ENCODE results near the gene NPFF. TPM values are rescaled to one million over a fixed set of nuclear protein-coding genes. Genes with fewer than 3 reads are reported as not detected.

The NPFF gene
- polyA plus RNA-seq, 3 donors: 0.29 TPM; not detected in 2

DNA sequence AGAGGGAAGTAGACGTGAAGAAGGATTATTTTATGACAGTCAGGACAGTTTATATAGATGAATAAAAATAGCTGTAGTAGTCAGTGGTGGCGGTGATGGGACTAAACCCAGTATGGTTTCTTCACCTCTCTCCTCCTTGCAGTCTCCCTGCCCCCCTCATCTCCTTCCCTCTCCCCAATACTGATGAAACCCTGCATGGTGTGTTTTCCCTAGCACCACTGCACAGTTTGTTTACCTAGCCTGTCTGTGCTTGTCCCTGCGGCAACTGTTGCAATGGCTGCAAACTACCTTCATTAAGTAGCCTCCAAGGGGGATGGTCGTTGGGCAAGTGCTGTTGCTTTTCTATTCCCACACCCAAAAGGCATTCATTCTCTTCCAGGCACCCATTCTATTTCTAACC is 40.6 kb downstream of the NPFF start:
- no peaks in the 10 kb centered on the region for H3K9me3 ChIP-seq (replicated peaks in 1 of 2; ENCODE audit: control insufficient read depth in 1 of 2, insufficient read depth in 1 of 2, low read length in 2 of 2)
- no peak overlapping the region for H3K9ac ChIP-seq (ENCODE audit: insufficient read depth, low read length, poor library complexity, severe bottlenecking)
- no peak overlapping the region for H2AFZ ChIP-seq (ENCODE audit: insufficient read depth, low read depth, low read length, poor library complexity, severe bottlenecking)
- peaks cover 90% of the 10 kb centered on the region for H3K79me2 ChIP-seq (ENCODE audit: insufficient read depth, low read length)
- H3K27ac ChIP-seq (ENCODE audit: low read depth in 1 of 2, low read length in 2 of 2): no peak overlapping the region
- Mint-ChIP-seq H3K36me3 (peaks cover 90 to 98% of the 10 kb centered on the region in 2 donors), H3K4me3 (no peak overlapping the region), H3K27ac (peak overlapping the region in 1 of 7 donors; percentile 50), H3K27me3 (ENCODE audit: low read depth in 3 of 3) (peaks cover 0 to 2% (median 0%) of the 10 kb centered on the region in 3 donors), H3K9me3 (no peaks in the 10 kb centered on the region), H3K4me1 (no peaks in the 10 kb centered on the region)
- H3K4me3 ChIP-seq (replicated peaks in 1 of 3; ENCODE audit: low read depth in 2 of 3, low read length in 3 of 3): no peak overlapping the region
- intact Hi-C loops (cut with micrococcal nuclease): no loop called here
- H3K4me2 ChIP-seq (replicated peaks; ENCODE audit: extremely low read depth, low read length, poor library complexity, severe bottlenecking): no peak overlapping the region
- no peaks in the 10 kb centered on the region for H3K27me3 ChIP-seq (ENCODE audit: control insufficient read depth in 2 of 2, insufficient read depth in 2 of 2, low read length in 2 of 2)
- DNase-seq: no peak
- TF ChIP-seq, protein P1, sequence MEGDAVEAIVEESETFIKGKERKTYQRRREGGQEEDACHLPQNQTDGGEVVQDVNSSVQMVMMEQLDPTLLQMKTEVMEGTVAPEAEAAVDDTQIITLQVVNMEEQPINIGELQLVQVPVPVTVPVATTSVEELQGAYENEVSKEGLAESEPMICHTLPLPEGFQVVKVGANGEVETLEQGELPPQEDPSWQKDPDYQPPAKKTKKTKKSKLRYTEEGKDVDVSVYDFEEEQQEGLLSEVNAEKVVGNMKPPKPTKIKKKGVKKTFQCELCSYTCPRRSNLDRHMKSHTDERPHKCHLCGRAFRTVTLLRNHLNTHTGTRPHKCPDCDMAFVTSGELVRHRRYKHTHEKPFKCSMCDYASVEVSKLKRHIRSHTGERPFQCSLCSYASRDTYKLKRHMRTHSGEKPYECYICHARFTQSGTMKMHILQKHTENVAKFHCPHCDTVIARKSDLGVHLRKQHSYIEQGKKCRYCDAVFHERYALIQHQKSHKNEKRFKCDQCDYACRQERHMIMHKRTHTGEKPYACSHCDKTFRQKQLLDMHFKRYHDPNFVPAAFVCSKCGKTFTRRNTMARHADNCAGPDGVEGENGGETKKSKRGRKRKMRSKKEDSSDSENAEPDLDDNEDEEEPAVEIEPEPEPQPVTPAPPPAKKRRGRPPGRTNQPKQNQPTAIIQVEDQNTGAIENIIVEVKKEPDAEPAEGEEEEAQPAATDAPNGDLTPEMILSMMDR (IDR thresholded peaks at IDR 0.05): no peak
- peaks cover 99% of the 10 kb centered on the region in 2 donors for H3K36me3 ChIP-seq (replicated peaks in 1 of 2; ENCODE audit: control insufficient read depth in 1 of 2, insufficient read depth in 2 of 2, low read length in 2 of 2)
- WGBS (ENCODE audit: insufficient coverage): 100% methylated on average over 2 of the region's 4 CpGs
- peaks cover 95% of the 10 kb centered on the region for H4K20me1 ChIP-seq (ENCODE audit: insufficient read depth, low read length)
- no peaks in the 10 kb centered on the region for H3K4me1 ChIP-seq (ENCODE audit: control insufficient read depth in 1 of 2, insufficient read depth in 2 of 2, low read length in 2 of 2)

DNA sequence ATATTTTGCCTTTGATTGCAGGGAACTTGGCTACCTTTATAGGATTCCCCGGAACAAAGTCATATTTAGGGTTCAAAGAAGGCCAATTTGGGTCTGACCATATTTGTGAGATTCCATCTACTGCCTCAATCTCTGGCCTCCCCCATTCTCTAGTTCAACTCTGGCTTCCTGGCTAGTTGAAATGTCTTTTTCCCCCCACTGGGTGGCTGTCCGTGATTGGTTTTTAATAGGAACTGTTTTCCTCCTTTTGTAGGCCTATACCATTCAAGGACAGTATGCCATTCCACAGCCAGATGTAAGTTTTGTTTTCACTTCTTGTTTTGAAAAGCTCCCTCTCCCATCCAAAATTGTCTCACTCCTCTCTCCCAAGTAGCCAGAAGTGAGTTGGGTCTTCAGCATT is 41.6 kb downstream of the NPFF start:
- intact Hi-C loops (cut with micrococcal nuclease): no loop called here
- Mint-ChIP-seq H3K4me3 (no peak overlapping the region), H3K36me3 (peaks cover 93 to 98% of the 10 kb centered on the region in 2 donors), H3K27ac (peak overlapping the region in 4 of 7 donors; percentile 2 to 43 (median 28)), H3K9me3 (no peaks in the 10 kb centered on the region), H3K4me1 (no peaks in the 10 kb centered on the region), H3K27me3 (ENCODE audit: low read depth in 3 of 3) (peaks cover 0 to 2% (median 0%) of the 10 kb centered on the region in 3 donors)
- H3K4me2 ChIP-seq (replicated peaks; ENCODE audit: extremely low read depth, low read length, poor library complexity, severe bottlenecking): no peak overlapping the region
- H3K4me1 ChIP-seq (ENCODE audit: control insufficient read depth in 1 of 2, insufficient read depth in 2 of 2, low read length in 2 of 2): no peaks in the 10 kb centered on the region
- DNase-seq: no peak
- H3K9ac ChIP-seq (ENCODE audit: insufficient read depth, low read length, poor library complexity, severe bottlenecking): no peak overlapping the region
- WGBS (ENCODE audit: insufficient coverage): no CpG with 5 or more reads among the region's 2 CpGs
- H3K27ac ChIP-seq (ENCODE audit: low read depth in 1 of 2, low read length in 2 of 2): peak overlapping the region in 1 of 2 donors; percentile 59
- H3K27me3 ChIP-seq (ENCODE audit: control insufficient read depth in 2 of 2, insufficient read depth in 2 of 2, low read length in 2 of 2): no peaks in the 10 kb centered on the region
- H3K79me2 ChIP-seq (ENCODE audit: insufficient read depth, low read length): peaks cover 93% of the 10 kb centered on the region
- TF ChIP-seq, protein P1 (IDR thresholded peaks at IDR 0.05): no peak
- H3K4me3 ChIP-seq (replicated peaks in 1 of 3; ENCODE audit: low read depth in 2 of 3, low read length in 3 of 3): no peak overlapping the region
- peaks cover 100% of the 10 kb centered on the region in 2 donors for H3K36me3 ChIP-seq (replicated peaks in 1 of 2; ENCODE audit: control insufficient read depth in 1 of 2, insufficient read depth in 2 of 2, low read length in 2 of 2)
- H2AFZ ChIP-seq (ENCODE audit: insufficient read depth, low read depth, low read length, poor library complexity, severe bottlenecking): no peak overlapping the region
- H4K20me1 ChIP-seq (ENCODE audit: insufficient read depth, low read length): peaks cover 97% of the 10 kb centered on the region
- no peaks in the 10 kb centered on the region for H3K9me3 ChIP-seq (replicated peaks in 1 of 2; ENCODE audit: control insufficient read depth in 1 of 2, insufficient read depth in 1 of 2, low read length in 2 of 2)

Data from CD14-positive monocyte (primary cell).